IPS-20b (cell line): ENCODE measurements around the gene SPDYE6.
"Not testable (repeated sequence)": the region's sequence is repeated elsewhere in the genome, so short reads cannot be mapped to it uniquely, and the experiment has no call there.

Experiments used
- H3K27ac ChIP-seq: one replicate; pipeline ENCODE4 v1.5.1; 2013; ENCODE audit warnings: low read length
- H3K27me3 ChIP-seq: 2 replicates; pipeline ENCODE4 v1.6.1; 2013; ENCODE audit warnings: mild to moderate bottlenecking, low read length, inconsistent platforms; ENCODE audit not compliant: insufficient read depth
- H3K36me3 ChIP-seq: 2 replicates; pipeline ENCODE4 v1.6.1; 2013; ENCODE audit warnings: low read depth, mild to moderate bottlenecking, inconsistent platforms, low read length, moderate library complexity; ENCODE audit not compliant: insufficient read depth
- H3K4me1 ChIP-seq: 2 replicates; pipeline ENCODE4 v1.6.1; 2013; ENCODE audit warnings: mild to moderate bottlenecking, control low read depth, inconsistent platforms, low read length, moderate library complexity; ENCODE audit not compliant: insufficient read depth
- H3K4me3 ChIP-seq: 2 replicates; pipeline ENCODE4 v1.5.1; 2013; ENCODE audit warnings: mild to moderate bottlenecking, low read length, inconsistent platforms
- H3K9ac ChIP-seq: 2 replicates; pipeline ENCODE4 v1.6.1; 2013; ENCODE audit warnings: low read depth, mild to moderate bottlenecking, inconsistent platforms, low read length, moderate library complexity
- H3K9me3 ChIP-seq: 2 replicates; pipeline ENCODE4 v1.6.1; 2013; ENCODE audit warnings: mild to moderate bottlenecking, low read depth, low read length, inconsistent platforms; ENCODE audit not compliant: insufficient read depth

SPDYE6 gene

GRCh38 chr7:102306916-102307677 lies 49.1 kb downstream of the SPDYE6 start:
- H3K36me3 ChIP-seq: no peaks in the 10 kb centered on the region; the same call in 1 of the 2 replicates
- no peak overlapping the region; the same call in 1 of the 2 replicates for H3K4me3 ChIP-seq
- no peaks in the 10 kb centered on the region for H3K9me3 ChIP-seq
- peaks cover 11% of the 10 kb centered on the region for H3K4me1 ChIP-seq
- no peak overlapping the region; the same call in 1 of the 2 replicates for H3K9ac ChIP-seq
- no peak overlapping the region for H3K27ac ChIP-seq
- no peaks in the 10 kb centered on the region for H3K27me3 ChIP-seq

DNA sequence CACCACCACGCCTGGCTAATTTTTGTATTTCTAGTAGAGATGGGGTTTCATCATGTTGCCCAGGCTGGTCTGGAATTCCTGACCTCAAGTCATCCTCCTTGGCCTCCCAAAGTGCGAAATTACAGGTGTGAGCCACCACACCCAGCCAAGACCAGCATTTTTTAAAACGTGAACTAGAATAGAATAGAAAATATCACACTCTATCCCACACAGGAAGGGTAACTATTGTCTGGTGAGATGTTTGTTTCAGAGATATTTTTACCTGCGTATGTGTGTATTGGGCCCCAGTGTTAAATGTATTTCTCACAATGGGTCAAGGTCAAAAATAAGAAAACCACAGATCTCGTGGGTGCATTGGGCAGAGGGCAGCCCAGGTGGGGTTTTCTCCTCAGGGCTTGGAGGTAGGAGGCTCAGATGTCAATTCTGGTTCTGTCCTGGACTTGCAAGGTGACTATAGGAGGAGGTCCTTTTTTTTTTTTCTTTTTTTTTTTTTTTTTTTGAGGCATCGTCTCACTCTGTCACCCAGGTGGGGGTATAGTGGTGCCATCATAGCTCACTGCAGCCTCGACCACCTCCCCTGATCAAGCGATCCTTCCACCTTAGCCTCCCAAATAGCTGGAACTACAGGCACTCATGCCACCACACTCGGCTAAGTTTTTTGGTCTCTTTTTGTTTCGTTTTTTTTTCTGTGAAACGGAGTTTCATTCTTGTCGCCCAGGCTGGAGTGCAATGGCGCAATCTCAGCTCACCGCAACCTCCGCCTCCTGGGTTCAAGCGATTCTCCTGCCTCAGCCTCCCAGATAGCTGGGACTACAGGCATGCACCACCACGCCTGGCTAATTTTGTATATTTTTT lies 50.6 kb downstream of the SPDYE6 start:
- peaks cover 11% of the 10 kb centered on the region for H3K4me1 ChIP-seq
- no peak overlapping the region for H3K27ac ChIP-seq
- H3K9me3 ChIP-seq: no peaks in the 10 kb centered on the region
- H3K27me3 ChIP-seq: no peaks in the 10 kb centered on the region
- no peaks in the 10 kb centered on the region; the same call in 1 of the 2 replicates for H3K36me3 ChIP-seq
- no peak overlapping the region for H3K9ac ChIP-seq
- no peak overlapping the region for H3K4me3 ChIP-seq

DNA sequence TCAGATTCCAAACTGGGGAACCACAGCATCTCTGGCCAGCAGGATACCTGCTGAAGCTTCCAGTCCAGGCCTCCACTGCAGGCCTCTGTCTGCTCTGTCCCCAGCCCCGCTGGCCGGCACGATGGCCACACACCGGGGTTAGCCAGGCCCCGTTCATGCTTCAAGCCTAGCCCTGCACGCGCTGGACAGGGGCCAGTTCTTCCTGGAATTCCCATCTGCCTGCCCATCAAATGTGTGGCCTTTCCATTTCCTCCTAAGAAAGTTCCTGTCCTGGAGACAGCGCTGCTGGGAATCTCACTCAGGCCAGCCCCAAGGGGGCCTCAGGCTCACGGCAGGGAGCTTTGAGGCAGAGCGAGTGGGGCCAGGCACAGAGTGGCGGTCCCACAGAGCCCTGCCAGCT lies 51.6 kb downstream of the SPDYE6 start:
- Histone ChIP-seq H3K9me3 (no peaks in the 10 kb centered on the region), H3K4me3 (no peak overlapping the region), H3K9ac (no peak overlapping the region; the same call in 1 of the 2 replicates), H3K27me3 (peaks cover 8% of the 10 kb centered on the region), H3K27ac (no peak overlapping the region), H3K36me3 (no peaks in the 10 kb centered on the region; the same call in 1 of the 2 replicates), H3K4me1 (peaks cover 11% of the 10 kb centered on the region)

DNA sequence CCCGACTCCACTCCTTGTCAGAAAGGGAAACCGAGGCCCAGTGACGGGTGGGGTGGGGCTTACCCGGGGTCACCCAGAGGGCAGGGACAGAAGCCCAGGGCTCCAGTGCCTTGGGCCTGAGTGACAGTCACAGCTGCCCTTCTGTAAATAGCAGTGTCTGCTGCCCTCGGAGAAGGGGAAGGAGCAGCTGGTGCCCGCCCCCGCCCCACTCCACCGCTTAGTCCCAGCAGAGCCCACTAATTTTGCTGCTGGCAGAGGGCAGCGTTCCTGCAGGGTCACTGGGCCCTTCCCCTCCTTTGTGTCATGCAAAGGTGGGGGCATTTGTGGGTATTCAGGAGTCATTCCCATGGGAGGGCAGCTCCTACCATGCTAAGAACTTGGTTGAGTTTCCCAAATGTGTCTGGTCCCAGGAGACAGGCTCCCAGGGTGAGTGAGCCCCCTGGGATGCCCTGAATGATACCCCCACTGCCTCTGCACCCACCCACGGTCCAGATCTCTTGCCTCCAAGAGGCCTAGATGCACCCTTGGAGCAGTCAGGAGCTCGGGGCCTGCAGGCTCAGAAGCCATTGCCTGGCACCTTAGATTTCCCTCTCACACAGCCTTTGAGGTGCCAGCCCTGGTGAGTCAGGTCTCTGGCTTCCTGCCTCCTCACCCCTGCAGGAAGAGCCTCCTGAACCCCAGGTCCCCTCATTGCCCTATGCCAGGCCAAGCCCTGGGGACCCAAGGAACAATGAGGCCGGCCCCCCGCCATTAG lies 52.4 kb downstream of the SPDYE6 start:
- Histone ChIP-seq H3K9ac (no peak overlapping the region), H3K27ac (no peak overlapping the region)

GRCh38 chr7:102302025-102302424 lies 54.2 kb downstream of the SPDYE6 start:
- no peaks in the 10 kb centered on the region for H3K9me3 ChIP-seq
- no peak overlapping the region for H3K4me3 ChIP-seq
- no peak overlapping the region; the same call in 1 of the 2 replicates for H3K9ac ChIP-seq
- H3K27me3 ChIP-seq: peaks cover 12% of the 10 kb centered on the region
- H3K4me1 ChIP-seq: peaks cover 5% of the 10 kb centered on the region; the same call in 1 of the 2 replicates
- H3K27ac ChIP-seq: no peak overlapping the region
- no peaks in the 10 kb centered on the region for H3K36me3 ChIP-seq

More for the DNA sequence above, 52.4 kb downstream of the SPDYE6 start:
- no peak overlapping the region for H3K4me3 ChIP-seq
- H3K9me3 ChIP-seq: no peaks in the 10 kb centered on the region
- H3K4me1 ChIP-seq: peaks cover 11% of the 10 kb centered on the region
- H3K36me3 ChIP-seq: no peaks in the 10 kb centered on the region
- H3K27me3 ChIP-seq: peaks cover 12% of the 10 kb centered on the region

DNA sequence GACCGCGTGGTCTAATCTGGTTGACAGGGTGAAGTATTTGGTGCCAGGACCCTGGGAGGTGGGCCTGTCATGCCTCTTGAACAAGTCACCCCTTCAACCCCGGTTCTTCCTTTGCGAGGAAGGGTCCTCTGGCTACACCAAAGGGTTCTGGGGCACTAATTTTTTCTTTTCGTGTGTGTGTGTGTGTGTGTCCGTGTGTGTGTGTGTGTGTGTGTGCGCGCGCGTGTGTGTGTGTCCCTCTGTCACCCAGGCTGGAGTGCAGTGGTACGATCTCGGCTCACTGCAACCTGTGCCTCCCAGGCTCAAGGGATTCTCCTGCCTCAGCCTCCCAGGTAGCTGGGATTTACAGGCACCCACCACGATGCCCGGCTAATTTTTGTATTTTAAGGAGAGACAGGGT lies 54.9 kb downstream of the SPDYE6 start:
- H3K4me1 ChIP-seq, H3K9ac ChIP-seq, H3K27ac ChIP-seq, H3K36me3 ChIP-seq, H3K4me3 ChIP-seq, H3K9me3 ChIP-seq: not testable (repeated sequence)
- H3K27me3 ChIP-seq: peaks cover 12% of the 10 kb centered on the region

- Histone ChIP-seq H3K9ac (no peak overlapping the region), H3K27ac (no peak overlapping the region), H3K27me3 (peaks cover 12% of the 10 kb centered on the region), H3K36me3 (no peaks in the 10 kb centered on the region), H3K4me1 (peaks cover 4% of the 10 kb centered on the region; the same call in 1 of the 2 replicates), H3K4me3 (no peak overlapping the region; the same call in 1 of the 2 replicates), H3K9me3 (no peaks in the 10 kb centered on the region)
Measured at GRCh38 chr7:102300643-102301221, 55.5 kb downstream of the SPDYE6 start.

- Histone ChIP-seq H3K36me3 (no peaks in the 10 kb centered on the region), H3K9ac (no peak overlapping the region), H3K27ac (no peak overlapping the region), H3K4me3 (no peak overlapping the region), H3K4me1 (peaks cover 8% of the 10 kb centered on the region; the same call in 1 of the 2 replicates), H3K27me3 (peaks cover 12% of the 10 kb centered on the region), H3K9me3 (no peaks in the 10 kb centered on the region)
Measured at GRCh38 chr7:102297487-102298218, 58.6 kb downstream of the SPDYE6 start.

DNA sequence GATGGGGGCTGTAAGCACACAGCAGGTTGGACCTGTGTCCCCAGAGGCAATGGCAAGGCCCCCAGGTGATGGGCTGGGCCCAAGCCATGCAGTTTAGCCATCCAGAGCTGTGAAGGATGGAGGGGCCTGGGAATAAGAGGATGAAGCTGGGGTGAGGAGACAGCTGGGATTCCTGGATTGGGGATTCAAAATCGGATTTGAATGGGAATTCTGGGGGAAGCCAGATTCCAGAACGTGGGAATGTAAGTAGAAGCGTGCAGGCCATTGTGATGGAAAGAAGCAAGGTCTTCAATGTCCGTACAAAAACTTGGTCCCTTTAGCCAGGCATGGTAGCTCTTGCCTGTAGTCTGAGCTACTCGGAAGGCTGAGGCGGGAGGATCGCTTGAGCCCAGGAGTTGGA lies 59.7 kb downstream of the SPDYE6 start:
- Histone ChIP-seq H3K36me3 (no peaks in the 10 kb centered on the region), H3K9me3 (no peaks in the 10 kb centered on the region), H3K4me3 (no peak overlapping the region), H3K4me1 (peaks cover 8% of the 10 kb centered on the region; the same call in 1 of the 2 replicates), H3K27ac (no peak overlapping the region), H3K9ac (no peak overlapping the region), H3K27me3 (peaks cover 12% of the 10 kb centered on the region)

DNA sequence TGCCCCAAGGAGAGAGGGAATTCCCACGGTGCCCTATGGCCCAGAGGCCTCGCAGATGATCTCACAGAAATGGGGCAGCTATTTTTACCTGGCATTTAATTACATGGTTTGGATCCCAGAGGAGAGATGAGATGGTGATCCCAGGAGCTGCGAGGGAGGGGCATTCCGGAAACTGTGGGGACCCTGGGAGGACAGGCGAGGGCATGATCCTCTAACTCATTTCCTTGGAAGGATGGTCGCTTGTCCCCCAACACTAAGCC lies 60.1 kb downstream of the SPDYE6 start:
- H3K4me3 ChIP-seq: no peak overlapping the region
- H3K27ac ChIP-seq: no peak overlapping the region
- peaks cover 8% of the 10 kb centered on the region; the same call in 1 of the 2 replicates for H3K4me1 ChIP-seq
- H3K36me3 ChIP-seq: no peaks in the 10 kb centered on the region
- H3K27me3 ChIP-seq: peaks cover 12% of the 10 kb centered on the region
- no peaks in the 10 kb centered on the region for H3K9me3 ChIP-seq
- H3K9ac ChIP-seq: no peak overlapping the region
